ENCODE results near the gene SLC2A9.

DNA sequence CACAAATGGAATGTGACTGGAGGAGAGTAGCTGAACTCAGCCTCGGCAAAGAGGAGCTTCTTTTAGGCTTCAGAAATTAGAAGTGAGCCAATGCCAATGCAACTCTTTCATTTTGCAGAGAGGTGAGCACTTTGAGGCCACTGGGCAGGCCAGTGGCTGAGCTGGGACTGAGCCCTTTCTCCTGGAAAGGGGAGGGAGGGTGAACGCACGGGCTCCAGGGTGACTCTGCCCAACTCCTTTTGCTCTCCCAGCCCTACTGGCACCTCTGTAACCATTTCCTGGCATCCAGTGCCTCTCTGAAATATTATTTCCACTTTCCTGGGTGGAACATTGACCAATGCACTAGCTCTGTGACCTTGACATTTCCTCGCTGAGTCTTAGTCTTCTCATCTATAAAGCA, 88.1 kb downstream of the SLC2A9 start:
- TF ChIP-seq, protein P1, sequence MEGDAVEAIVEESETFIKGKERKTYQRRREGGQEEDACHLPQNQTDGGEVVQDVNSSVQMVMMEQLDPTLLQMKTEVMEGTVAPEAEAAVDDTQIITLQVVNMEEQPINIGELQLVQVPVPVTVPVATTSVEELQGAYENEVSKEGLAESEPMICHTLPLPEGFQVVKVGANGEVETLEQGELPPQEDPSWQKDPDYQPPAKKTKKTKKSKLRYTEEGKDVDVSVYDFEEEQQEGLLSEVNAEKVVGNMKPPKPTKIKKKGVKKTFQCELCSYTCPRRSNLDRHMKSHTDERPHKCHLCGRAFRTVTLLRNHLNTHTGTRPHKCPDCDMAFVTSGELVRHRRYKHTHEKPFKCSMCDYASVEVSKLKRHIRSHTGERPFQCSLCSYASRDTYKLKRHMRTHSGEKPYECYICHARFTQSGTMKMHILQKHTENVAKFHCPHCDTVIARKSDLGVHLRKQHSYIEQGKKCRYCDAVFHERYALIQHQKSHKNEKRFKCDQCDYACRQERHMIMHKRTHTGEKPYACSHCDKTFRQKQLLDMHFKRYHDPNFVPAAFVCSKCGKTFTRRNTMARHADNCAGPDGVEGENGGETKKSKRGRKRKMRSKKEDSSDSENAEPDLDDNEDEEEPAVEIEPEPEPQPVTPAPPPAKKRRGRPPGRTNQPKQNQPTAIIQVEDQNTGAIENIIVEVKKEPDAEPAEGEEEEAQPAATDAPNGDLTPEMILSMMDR (IDR thresholded peaks at IDR 0.05), result no peak
- no peak for TF ChIP-seq POLR2A (IDR thresholded peaks at IDR 0.05)
